Measurements from ENCODE around the gene PRR22.

Gene PRR22

DNA sequence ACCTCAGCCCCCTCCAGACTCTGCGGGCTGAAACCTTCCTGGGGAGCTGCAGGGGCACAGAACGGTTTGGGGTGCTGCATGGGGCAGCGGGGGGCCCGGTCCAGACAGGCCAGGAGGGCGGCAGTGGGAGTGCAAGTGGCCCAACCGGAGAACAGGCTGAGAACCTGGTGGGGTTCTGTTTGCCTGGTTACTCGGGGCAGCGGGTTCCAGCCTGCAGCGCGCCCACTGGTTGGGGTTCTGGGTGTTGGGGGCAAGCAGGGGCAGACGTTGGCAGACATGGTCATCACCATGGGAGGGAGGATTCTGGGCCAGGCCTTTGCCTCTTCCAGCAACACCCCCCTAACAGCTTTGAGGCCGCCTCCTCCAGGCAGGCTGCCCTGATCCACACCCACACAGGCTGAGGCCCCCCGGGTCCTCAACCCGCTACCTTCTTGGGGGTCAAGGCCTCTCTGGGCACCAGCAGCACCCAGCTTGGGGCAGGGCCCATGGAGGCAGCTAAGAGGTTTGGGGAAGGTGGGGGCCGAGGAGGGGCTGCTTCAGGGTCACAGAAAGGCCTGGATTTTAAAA lies at the start of gene PRR22:
PRR22 (minus strand) TSS at position 166 of the 567 bp plus-strand sequence; CDS start at position 80, 86 bp downstream.
- TF ChIP-seq, protein P1, sequence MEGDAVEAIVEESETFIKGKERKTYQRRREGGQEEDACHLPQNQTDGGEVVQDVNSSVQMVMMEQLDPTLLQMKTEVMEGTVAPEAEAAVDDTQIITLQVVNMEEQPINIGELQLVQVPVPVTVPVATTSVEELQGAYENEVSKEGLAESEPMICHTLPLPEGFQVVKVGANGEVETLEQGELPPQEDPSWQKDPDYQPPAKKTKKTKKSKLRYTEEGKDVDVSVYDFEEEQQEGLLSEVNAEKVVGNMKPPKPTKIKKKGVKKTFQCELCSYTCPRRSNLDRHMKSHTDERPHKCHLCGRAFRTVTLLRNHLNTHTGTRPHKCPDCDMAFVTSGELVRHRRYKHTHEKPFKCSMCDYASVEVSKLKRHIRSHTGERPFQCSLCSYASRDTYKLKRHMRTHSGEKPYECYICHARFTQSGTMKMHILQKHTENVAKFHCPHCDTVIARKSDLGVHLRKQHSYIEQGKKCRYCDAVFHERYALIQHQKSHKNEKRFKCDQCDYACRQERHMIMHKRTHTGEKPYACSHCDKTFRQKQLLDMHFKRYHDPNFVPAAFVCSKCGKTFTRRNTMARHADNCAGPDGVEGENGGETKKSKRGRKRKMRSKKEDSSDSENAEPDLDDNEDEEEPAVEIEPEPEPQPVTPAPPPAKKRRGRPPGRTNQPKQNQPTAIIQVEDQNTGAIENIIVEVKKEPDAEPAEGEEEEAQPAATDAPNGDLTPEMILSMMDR (conservative IDR thresholded peaks at IDR 0.05; ENCODE audit: low read depth, low read length), result no peak
- no peak within 1 kb of the TSS for H3K4me3 ChIP-seq (ENCODE audit: low read depth, low read length)
- no peak for DNase-seq (ENCODE audit: low read depth)

GRCh38 chr19:5832527-5833216 lies 48.1 kb upstream of the PRR22 start:
- H3K4me3 ChIP-seq (ENCODE audit: low read depth, low read length), result no peak overlapping the region
- TF ChIP-seq, protein P1 (conservative IDR thresholded peaks at IDR 0.05; ENCODE audit: low read depth, low read length), result no peak
- DNase-seq (ENCODE audit: low read depth), result no peak

- DNase-seq (ENCODE audit: low read depth), result no peak
- no peak overlapping the region for H3K4me3 ChIP-seq (ENCODE audit: low read depth, low read length)
- TF ChIP-seq, protein P1 (conservative IDR thresholded peaks at IDR 0.05; ENCODE audit: low read depth, low read length), result no peak
These were observed 47.5 kb upstream of the PRR22 start for GRCh38 chr19:5832061-5832460.

- TF ChIP-seq, protein P1 (conservative IDR thresholded peaks at IDR 0.05; ENCODE audit: low read depth, low read length), result no peak
- DNase-seq (ENCODE audit: low read depth), result no peak
- H3K4me3 ChIP-seq (ENCODE audit: low read depth, low read length), result no peak overlapping the region
These were observed 46.6 kb upstream of the PRR22 start for GRCh38 chr19:5831159-5831558.

DNA sequence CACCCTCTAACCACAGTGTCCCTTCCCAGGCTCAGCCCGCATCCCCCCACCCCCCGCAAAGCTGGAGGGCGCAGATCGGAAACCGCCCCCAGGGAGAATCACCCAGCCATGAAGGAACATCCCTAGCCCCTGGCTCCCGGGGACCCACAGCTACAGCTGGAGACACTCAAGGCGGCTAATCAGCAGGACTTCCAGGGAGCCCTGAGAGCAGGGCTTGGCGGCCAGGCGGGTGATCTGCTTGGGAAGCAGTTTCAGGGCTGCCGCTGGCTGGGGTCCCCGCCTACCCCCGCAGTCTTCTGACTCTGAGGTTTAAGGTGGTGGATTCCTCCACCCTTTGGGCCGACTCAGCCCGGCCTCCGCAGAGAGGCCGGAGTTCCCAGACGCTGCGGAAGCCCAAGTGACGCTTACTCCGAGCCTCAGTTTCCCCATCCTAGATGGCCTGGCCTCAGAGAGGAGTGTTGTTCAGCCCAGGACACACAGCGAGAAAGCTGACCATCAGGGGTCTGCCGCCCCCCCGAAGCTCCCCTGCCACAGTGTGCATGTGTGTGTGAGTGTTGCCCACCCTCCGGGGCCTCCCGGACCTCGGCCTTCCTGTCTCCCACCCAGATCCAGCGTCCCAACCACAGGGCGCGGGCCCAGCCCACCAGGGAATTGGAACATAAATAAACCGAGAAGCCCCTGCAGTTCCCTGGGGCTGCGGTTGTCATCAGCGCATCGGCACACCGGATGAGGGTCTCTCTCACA lies 45.2 kb upstream of the PRR22 start:
- DNase-seq (ENCODE audit: low read depth), result no peak
- TF ChIP-seq, protein P1 (conservative IDR thresholded peaks at IDR 0.05; ENCODE audit: low read depth, low read length), result no peak
- H3K4me3 ChIP-seq (ENCODE audit: low read depth, low read length), result no peak overlapping the region

DNA sequence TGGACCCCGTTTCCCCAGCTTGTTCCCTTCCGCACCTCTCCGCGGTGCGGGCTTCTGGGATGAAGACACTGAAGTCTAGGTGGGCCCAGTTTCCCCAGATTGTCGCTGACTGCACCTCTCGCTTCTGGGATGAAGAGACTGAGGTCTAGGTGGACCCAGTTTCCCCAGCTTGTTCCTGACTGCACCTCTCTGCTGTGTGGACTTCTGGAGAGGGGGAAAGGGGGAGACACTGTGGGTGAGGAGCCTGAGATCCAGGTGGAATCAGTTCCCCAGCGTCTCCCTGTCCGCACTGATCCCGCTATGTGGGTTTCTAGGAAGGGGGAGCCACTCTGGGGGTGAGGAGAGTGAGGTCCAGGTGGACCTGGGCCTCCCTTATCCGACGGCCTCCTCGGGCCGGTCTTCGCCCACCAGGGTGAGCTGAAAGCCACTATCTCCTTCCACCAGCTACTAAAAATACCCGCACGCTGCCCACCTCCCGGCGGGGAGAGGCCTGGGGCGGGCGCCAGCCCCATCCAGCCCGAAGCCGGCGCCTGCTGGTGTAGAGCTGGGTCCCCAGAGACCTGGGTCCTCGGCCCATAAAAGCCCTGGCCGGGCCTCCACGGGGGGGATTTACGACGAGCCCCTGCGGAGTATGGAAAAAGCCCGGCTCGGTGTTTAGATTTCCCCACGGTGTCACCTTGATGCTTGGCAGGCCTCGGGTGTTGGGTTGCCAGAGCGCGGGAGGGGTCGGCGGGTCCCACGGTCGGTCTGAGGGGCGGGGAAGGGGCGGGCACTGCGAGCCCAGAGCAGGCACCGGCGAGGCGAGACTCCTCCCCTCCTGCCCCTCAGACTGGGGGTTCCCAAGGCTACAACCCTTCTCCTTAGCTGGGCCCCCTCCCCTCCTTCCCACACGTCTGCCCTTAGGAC lies 44.4 kb upstream of the PRR22 start:
- TF ChIP-seq, protein P1 (conservative IDR thresholded peaks at IDR 0.05; ENCODE audit: low read depth, low read length), result no peak
- DNase-seq (ENCODE audit: low read depth), result peak; percentile 36
- peak overlapping the region; percentile 79 for H3K4me3 ChIP-seq (ENCODE audit: low read depth, low read length)
